ENCODE results near the gene DCAKD. TPM values are rescaled to one million over a fixed set of nuclear protein-coding genes. Genes with fewer than 3 reads are reported as not detected.

DCAKD gene
- total RNA-seq, 1 donor from 2014 or later = 5.0 TPM

DNA sequence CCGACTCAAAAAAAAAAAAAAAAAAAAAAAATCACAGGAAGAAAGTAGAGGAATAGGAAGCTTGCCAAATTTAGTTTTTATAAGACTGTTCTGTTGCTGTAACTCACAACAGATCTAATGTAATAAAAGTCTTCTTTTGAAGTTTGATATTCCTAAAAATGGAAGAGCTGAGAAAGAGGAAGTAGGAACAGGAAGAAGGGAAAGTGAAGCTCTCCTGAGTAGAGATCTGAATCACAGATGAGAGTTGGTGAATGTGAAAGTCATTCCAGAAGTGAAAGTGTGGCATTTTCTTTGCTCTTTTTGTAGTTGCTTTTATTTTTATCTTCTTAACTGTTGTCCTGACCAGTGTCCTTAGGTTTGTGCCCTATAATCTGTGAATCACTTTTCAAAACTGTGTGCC, 11.8 kb upstream of the DCAKD start:
- Histone ChIP-seq H3K4me1 (peaks cover 11 to 44% of the 10 kb centered on the region in 2 donors), H3K4me3 (peak overlapping the region in 1 of 2 donors; percentile 84), H3K27ac (no peak overlapping the region), H3K27me3 (no peaks in the 10 kb centered on the region), H3K36me3 (peaks cover 2 to 4% of the 10 kb centered on the region in 2 donors), H3K9me3 (no peaks in the 10 kb centered on the region)
- TF ChIP-seq CTCF (IDR thresholded peaks at IDR 0.05) = no peak
- intact Hi-C loops (cut with DNase I) = no loop called here
- DNase-seq (ENCODE audit: low spot score in 2 of 2) = no peak

DNA sequence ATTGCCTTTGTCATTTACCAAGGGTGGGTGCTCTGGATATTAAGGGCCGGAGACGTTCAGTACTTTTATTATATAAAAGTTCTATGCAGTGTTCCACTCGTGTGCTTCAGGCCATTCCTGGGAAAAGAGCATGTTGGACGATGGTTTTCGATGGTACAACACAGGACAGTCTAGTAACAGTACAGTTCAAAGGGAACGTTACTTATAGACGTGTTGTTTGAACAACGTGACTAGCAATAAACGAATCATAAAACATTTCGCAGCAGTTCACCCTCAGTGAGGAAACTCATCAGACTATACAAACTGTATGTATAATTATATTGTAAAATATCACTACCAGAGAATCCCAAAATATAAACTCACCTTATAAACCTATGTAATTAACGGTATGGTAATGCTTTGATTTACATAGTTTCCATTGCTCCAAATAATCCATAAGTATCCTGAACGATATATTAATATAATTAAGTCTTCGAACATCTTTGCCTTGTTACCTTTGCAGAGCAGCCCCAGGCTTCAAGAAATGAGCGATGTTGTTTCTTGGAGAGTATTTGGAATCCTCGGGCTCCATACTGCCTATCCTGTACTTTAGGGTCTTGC, 10.3 kb upstream of the DCAKD start:
- no peak for DNase-seq (ENCODE audit: low spot score in 2 of 2)
- H3K4me1 ChIP-seq = peaks cover 11 to 41% of the 10 kb centered on the region in 2 donors
- H3K36me3 ChIP-seq = no peaks in the 10 kb centered on the region
- H3K27me3 ChIP-seq = no peaks in the 10 kb centered on the region
- peak overlapping the region; percentile 90 to 94 for H3K27ac ChIP-seq
- peak overlapping the region; percentile 82 to 84 for H3K4me3 ChIP-seq
- TF ChIP-seq CTCF (IDR thresholded peaks at IDR 0.05) = no peak
- H3K9me3 ChIP-seq = no peaks in the 10 kb centered on the region
- intact Hi-C loops (cut with DNase I) = loop anchor here (1.0 to 2.0 kb wide), 3 partner anchors 10 to 71 kb away; partner anchors contain the start of genes DCAKD and PLCD3

DNA sequence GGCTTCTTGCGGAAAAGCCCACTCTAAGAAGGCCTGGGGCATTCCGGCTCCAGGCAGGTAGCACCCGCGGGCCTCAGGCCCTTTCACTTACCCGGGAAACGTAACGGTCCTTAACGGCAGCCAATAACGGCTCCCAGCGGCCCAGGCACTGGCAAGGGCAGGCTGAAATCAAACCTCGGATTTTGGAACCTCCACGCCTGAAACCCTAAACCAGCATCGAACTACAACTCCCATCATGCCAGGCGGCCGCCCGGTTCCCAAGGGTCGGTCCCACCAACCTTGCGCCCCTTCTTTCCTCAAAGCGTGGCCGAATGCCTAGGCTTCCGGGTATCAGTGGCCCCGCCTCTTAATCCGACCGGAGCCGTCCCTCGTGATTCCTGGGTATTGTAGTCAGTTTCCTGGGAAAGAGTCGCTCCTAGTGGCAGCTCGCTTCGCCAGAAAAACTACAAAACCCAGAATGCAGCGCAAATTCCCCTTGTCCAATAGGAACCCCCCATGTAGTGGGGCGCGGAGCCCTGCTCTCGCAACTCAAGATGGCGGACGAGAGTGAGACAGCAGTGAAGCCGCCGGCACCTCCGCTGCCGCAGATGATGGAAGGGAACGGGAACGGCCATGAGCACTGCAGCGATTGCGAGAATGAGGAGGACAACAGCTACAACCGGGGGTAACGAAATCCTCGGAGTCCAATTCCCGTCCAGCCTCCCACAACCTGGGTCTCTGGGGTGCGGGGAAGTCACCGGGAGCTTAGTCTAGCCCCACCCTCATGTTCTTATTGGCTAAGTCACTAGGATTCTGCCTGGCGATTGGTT, 9.6 kb upstream of the DCAKD start, which contains the start of gene NMT1:
Gene NMT1 (plus strand): TSS at position 521 of the 809 bp plus-strand sequence. CDS start 13 bp downstream, at position 534.
- peaks cover 11 to 41% of the 10 kb centered on the region in 2 donors for H3K4me1 ChIP-seq

GRCh38 chr17:45060382-45060796, 9.0 kb upstream of the DCAKD start:
- intact Hi-C loops (cut with DNase I) = loop anchor here (2.0 kb wide), 1 partner anchor 72 kb away; the partner anchor contains the start of gene PLCD3

More for the DNA sequence above, 9.6 kb upstream of the DCAKD start, which contains the start of gene NMT1:
- H3K27ac ChIP-seq = peak within 1 kb of the TSS; percentile 90 to 94
- H3K27me3 ChIP-seq = no peaks in the 10 kb centered on the region
- intact Hi-C loops (cut with DNase I) = loop anchor here (1.0 to 2.0 kb wide), 3 partner anchors 10 to 72 kb away; partner anchors contain the start of genes DCAKD and PLCD3
- DNase-seq (ENCODE audit: low spot score in 2 of 2) = peak; percentile 97 to 100
- no peak for TF ChIP-seq CTCF (IDR thresholded peaks at IDR 0.05)
- peak within 1 kb of the TSS; percentile 82 to 84 for H3K4me3 ChIP-seq
- no peaks in the 10 kb centered on the region for H3K9me3 ChIP-seq
- no peaks in the 10 kb centered on the region for H3K36me3 ChIP-seq

More at GRCh38 chr17:45060382-45060796, 9.0 kb upstream of the DCAKD start:
- peaks cover 11 to 41% of the 10 kb centered on the region in 2 donors for H3K4me1 ChIP-seq
- no peak for TF ChIP-seq CTCF (IDR thresholded peaks at IDR 0.05)
- no peaks in the 10 kb centered on the region for H3K9me3 ChIP-seq
- DNase-seq (ENCODE audit: low spot score in 2 of 2) = no peak
- H3K27ac ChIP-seq = peak overlapping the region; percentile 90 to 94
- no peaks in the 10 kb centered on the region for H3K36me3 ChIP-seq
- no peaks in the 10 kb centered on the region for H3K27me3 ChIP-seq
- H3K4me3 ChIP-seq = peak overlapping the region; percentile 82 to 84

Data from ascending aorta (tissue), 2 donors.